NOMO-1 treated with dmso at 0.1 percent for 144 hours (cell line): ENCODE data around the gene TLL1.

Source experiments
- DNase-seq: peaks from one replicate; lab custom pipeline; 2025; ENCODE audit not compliant: unreplicated experiment; lab: John Stamatoyannopoulos, UW

Gene TLL1

GRCh38 chr4:166043801-166044200 is 170.8 kb downstream of the TLL1 start:
- no peak for DNase-seq

DNA sequence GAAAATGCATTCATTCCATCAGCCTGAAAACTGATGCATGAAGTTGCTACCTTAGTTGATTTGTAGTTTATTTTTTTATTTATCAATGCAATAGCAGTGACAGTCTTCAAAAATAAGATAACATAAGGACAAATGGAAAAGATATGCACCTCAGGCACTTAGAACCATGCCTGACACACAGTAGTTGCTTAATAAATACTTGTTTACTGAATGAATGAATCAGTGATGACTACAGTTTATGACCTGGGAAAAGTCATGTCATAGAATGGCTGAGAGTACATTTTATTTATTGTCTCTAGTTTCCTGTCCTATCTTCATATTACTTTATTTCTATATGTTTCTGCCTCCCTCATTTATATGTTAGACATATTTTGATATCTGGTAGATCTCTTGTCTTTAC is 171.8 kb downstream of the TLL1 start:
- no peak for DNase-seq

- no peak for DNase-seq
Measured at GRCh38 chr4:166045457-166045856, 172.4 kb downstream of the TLL1 start.

DNA sequence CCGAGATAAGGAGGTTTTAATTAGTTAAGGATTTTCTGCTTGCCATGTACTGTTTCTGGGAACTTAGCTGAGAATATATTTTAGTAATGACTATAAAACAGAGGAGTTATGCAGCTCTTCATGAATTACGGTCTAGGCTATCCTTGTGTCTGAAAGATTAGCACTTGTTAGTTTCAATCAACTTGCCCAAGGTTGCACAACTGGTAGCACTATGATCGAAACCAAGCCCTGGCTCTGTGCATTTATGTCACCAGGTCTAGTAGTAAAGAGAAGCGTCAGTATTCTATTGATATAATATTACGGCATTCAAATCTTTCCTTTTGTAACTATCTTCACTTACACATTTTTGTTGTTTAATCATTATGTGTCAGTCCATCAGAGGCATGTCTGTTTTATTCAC is 176.0 kb downstream of the TLL1 start:
- DNase-seq = no peak

DNA sequence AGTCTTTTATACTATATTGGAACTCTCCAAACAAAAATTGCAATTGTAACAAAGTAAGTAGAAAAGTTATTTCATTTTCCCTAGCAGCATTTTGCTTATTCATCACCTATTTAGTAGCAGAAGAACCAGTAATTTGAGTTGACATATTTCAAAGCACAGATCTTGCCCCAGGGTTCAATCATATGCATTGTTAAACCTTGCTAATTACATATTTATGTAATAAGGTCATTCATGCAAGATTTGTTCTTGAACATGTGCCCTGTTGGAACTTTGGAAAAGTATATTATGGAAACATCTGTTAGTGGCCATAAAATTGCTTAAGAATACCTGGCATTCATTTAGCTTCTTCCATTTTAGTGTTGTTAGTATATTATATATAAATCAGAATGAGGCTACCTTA is 191.7 kb downstream of the TLL1 start:
- DNase-seq = no peak

GRCh38 chr4:166065324-166065723 is 192.3 kb downstream of the TLL1 start:
- no peak for DNase-seq

GRCh38 chr4:166066936-166067335 is 193.9 kb downstream of the TLL1 start:
- DNase-seq = no peak

- DNase-seq = no peak
Measured at GRCh38 chr4:166067915-166068314, 194.9 kb downstream of the TLL1 start.

DNA sequence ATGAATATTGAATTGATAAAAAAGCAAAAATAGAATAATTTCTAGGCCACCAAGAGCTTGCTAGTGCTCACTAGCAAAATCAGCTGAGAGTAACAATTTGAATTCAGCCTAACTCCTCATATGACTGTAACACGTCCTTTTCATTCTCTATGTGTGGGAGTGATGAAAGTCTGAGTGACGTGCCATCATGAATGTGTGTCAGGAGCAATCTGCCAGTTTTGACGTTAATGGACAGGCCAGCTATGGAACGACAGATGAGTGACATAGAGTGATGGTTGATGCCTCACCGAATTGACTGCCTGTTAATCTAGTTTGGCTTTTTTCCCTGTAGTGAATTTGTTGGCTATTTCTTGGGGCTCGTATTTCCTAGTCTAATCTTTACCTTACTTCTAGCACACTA is 200.7 kb downstream of the TLL1 start:
- DNase-seq = no peak

DNA sequence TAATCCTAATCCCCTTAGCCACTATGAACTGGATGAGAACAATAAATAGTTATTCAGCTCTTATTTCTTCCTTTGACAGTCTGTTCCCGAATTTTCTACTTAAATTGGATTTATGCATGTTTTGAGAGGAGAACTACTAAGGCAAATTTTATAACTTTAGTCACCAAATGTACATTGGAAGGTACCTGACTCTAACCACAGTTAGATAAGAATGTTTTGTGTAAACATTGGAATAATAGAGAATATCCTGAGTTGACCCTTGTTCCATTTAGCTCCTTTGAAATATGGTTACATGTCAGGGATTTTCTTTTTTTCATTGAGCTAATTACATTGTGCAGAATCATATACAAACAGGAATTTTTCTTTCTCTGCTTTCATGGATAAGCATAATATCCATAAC is 202.6 kb downstream of the TLL1 start:
- no peak for DNase-seq

- no peak for DNase-seq
Measured at GRCh38 chr4:166077782-166078181, 204.7 kb downstream of the TLL1 start.

DNA sequence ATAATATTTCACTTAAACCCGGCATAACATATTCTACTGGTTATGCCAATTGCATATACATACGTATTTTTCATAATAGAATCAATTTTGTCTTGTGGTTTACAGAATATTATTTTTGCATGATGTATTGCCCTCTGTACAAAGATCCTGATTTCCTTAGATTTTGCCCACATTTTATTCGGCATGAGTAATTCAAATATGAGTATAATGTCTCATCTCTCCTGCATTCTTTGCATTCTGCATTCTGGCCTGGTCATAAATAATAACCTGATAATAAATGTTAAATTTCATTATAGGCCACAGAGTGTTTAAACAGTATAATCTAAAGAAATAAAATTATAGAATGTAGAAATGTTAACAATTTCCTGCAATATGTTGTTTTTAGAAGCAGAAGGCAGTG is 205.3 kb downstream of the TLL1 start:
- DNase-seq = no peak

DNA sequence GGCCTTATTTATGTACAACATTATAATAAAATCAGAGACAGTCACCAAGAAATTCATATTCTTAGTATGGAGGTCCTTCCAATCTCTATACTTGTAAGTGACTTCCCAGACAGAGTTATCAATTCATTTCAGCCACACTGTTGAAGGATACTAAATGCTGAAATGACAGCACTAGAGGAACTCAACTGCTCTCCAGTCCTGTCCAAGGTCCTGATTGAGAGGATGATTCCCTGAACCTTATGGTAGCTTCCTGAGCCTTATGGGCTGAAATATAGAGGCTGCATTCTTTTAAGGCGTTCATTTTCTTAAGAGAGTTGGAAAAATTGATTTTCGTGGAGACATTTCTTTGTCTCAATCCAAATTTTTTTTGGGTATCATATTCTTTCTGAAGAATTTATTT is 205.9 kb downstream of the TLL1 start:
- DNase-seq = no peak

- DNase-seq = no peak
Measured at GRCh38 chr4:166087569-166087968, 214.5 kb downstream of the TLL1 start.

DNA sequence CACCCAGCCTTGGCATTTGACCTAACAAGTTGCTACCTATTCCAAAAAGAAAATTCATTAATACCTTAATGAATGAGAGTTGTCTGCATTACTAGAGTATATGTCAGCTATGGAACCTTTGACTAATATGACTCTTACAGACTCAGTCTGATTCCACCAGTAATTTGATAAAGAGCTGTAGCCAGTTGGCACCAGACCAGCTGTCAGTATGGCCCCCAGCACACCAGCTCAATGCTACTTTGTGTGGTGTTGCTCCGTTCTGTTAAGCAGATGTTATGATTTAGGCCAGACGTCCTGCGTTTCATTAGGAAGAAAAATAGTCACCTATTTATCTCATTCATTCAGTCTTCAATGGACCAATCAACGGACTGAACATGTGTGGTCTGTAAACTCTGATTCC is 215.5 kb downstream of the TLL1 start:
- DNase-seq = no peak

- no peak for DNase-seq
Measured at GRCh38 chr4:166091146-166091545, 218.1 kb downstream of the TLL1 start.

GRCh38 chr4:166091912-166092510 is 219.0 kb downstream of the TLL1 start:
- no peak for DNase-seq

GRCh38 chr4:166092797-166093290 is 219.8 kb downstream of the TLL1 start:
- no peak for DNase-seq

GRCh38 chr4:166104623-166105022 is 231.6 kb downstream of the TLL1 start:
- no peak for DNase-seq

DNA sequence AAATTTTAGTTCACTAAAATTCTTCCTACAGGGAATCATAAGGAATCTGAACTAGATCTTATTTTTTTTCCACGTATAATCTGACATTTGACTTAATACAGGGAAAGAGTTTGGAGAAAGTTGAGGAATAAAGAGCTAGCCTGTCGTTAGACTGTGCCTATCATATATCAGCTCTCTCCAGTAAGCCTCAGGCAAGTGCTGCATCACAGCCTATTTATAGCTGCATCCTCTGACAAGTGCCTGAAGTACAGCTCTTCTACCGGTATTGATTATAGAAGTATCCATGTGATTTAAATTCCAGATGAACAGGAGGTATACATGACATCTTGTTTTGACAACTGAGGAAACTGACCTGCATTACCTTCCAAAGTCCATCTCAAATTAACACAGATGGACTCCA is 248.9 kb downstream of the TLL1 start:
- DNase-seq = no peak

DNA sequence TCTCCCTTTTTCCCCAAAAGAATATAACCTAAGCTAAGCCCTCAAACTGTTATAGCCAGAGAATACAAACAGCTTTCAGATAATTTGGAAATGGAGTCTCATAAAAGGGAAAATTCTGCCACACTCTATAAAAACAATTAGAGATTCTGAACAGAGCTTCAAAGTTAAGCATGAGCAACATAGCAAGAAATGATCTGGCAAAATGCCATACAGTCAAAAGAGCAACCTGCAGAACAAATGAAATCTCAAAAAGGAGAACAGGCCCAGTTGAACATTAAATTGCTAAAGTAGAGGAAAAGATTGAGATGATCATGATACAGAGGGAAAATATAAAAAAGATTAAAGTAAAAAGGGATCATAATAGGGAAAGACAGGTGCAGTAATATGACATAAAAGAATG is 250.5 kb downstream of the TLL1 start:
- no peak for DNase-seq

DNA sequence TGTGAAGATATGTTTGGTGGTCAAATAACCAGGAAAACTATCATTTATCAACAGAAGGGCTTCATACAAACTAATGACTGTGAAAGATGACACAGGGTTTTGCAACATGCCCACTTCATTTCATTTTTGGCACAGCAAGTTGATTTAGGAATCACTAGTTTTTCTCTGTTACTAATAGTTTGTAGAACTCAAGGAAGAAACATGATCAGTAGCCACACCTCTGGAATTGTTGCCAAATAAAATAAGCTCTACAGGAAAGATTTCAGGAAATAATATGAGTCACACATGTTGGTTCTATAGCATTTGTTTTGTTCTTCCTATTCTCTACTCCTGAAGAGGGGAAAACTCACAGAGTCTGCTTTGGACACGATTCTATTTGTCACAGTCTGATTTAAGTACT is 255.4 kb downstream of the TLL1 start:
- no peak for DNase-seq

DNA sequence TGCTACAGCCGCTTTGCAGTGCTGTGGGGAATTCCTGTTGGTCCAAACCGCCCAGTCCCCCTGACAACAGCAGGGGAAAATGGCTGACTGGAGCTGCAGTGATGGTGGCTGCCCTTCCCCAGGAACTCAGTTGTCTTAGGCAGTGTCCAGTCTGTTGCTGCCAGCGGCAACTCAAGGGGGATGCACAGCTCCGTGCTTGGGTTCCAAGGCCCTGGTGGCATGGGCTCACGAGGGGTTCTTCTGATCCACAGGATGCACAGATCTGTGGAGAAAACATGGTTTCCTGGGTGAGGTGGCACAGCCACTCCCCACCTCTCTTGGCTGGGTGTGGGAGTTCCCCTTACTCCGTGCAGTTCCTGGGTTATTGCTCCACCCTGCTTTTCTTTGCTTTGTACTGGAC is 261.2 kb downstream of the TLL1 start:
- DNase-seq = no peak

- DNase-seq = no peak
Measured at GRCh38 chr4:166140951-166141350, 267.9 kb downstream of the TLL1 start.
